Skeletal muscle satellite cell (primary cell): ENCODE data around the gene APC.
"Not testable (repeated sequence)": the region's sequence is repeated elsewhere in the genome, so short reads cannot be mapped to it uniquely, and the experiment has no call there.

Source experiments
- H3K27me3 ChIP-seq: 2 replicates; pipeline ENCODE4 v1.7.0; 2013; ENCODE audit warnings: low read length; ENCODE audit not compliant: control insufficient read depth, insufficient read depth
- H3K36me3 ChIP-seq: 2 replicates; pipeline ENCODE4 v1.7.0; 2013; ENCODE audit warnings: mild to moderate bottlenecking, control low read depth, low read length; ENCODE audit not compliant: insufficient read depth
- H3K4me1 ChIP-seq: 2 replicates; pipeline ENCODE4 v1.7.0; 2013; ENCODE audit warnings: low read length; ENCODE audit not compliant: control insufficient read depth, insufficient read depth
- H3K4me2 ChIP-seq: 2 replicates; pipeline ENCODE4 v1.7.0; 2013; ENCODE audit warnings: mild to moderate bottlenecking, low read length
- H3K4me3 ChIP-seq: 2 replicates; pipeline ENCODE4 v1.7.0; 2013; ENCODE audit warnings: low read length
- H3K9ac ChIP-seq: 2 replicates; pipeline ENCODE4 v1.7.0; 2013; ENCODE audit warnings: mild to moderate bottlenecking, low read depth, low read length, moderate library complexity
- H3K9me3 ChIP-seq: replicated peaks from 2 replicates; pipeline ENCODE4 v1.7.0; 2013; ENCODE audit warnings: mild to moderate bottlenecking, control low read depth, low read length

Gene APC

DNA sequence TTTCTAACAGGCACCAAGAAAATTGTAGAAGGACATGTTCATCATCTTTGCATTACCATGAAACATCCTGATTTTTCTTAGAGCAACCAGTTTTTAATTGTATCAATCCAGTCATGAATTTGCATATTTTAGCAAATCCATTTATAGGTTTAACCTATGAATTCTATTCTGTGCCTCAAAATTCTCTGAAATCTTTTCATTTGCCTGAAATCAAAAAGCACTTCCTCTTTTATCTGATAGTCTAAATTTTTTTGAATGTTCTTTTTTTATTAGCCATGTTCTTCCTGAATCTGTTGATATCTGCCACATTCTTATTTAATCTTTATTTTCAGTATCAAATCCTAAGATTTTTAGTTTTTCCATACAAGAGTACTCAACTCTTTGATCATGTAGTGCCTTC lies 86.5 kb downstream of the APC start:
- Histone ChIP-seq H3K9me3 (no peaks in the 10 kb centered on the region), H3K36me3 (peaks cover 58% of the 10 kb centered on the region), H3K27me3 (no peaks in the 10 kb centered on the region)

DNA sequence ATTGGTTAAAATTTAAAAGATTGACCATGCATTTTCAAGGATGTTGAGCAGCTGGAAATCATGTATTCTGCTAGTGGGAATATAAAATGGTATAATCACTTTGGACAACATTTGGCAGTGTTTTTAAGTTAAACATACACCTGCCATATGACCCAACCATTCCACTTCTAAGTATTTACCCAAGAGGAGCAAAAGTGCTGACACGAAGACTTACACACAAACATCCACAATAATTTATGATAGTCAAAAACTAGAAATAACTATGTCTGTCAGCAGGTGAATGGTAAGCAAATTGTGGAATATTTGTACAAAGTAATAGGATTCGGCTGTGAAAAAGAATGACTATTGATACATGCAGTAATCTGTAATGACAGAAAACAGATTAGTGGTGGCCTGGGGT lies 92.7 kb downstream of the APC start:
- H3K9ac ChIP-seq: no peak overlapping the region
- no peak overlapping the region for H3K4me3 ChIP-seq
- no peaks in the 10 kb centered on the region for H3K4me1 ChIP-seq
- no peak overlapping the region for H3K4me2 ChIP-seq
- H3K36me3 ChIP-seq: peaks cover 29% of the 10 kb centered on the region
- no peaks in the 10 kb centered on the region for H3K27me3 ChIP-seq
- H3K9me3 ChIP-seq: no peaks in the 10 kb centered on the region

More for the DNA sequence above, 86.5 kb downstream of the APC start:
- Histone ChIP-seq H3K4me3 (no peak overlapping the region), H3K9ac (no peak overlapping the region), H3K4me1 (no peaks in the 10 kb centered on the region), H3K4me2 (no peak overlapping the region)

DNA sequence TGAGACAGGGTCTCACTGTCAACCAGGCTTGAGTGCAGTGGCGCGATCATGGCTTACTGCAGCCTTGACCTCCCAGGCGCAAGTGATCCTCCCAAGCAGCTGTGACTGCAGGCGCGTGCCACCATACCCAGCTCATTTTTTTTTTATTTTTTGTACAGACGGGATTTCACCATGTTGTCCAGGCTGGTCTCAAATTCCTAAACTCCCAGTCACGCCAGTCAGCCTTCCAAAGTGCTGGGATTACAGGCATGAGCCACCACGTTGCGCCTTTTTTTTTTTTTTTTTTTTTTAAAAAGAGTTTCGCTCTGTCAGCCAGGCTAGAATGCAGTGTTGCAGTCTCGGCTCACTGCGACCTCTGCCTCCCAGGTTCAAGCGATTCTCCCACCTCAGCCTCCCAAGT lies 96.3 kb downstream of the APC start:
- Histone ChIP-seq H3K9ac (no peak overlapping the region), H3K36me3 (peaks cover 29% of the 10 kb centered on the region), H3K4me1 (no peaks in the 10 kb centered on the region), H3K27me3 (no peaks in the 10 kb centered on the region), H3K4me3 (no peak overlapping the region), H3K9me3 (no peaks in the 10 kb centered on the region), H3K4me2 (no peak overlapping the region)

DNA sequence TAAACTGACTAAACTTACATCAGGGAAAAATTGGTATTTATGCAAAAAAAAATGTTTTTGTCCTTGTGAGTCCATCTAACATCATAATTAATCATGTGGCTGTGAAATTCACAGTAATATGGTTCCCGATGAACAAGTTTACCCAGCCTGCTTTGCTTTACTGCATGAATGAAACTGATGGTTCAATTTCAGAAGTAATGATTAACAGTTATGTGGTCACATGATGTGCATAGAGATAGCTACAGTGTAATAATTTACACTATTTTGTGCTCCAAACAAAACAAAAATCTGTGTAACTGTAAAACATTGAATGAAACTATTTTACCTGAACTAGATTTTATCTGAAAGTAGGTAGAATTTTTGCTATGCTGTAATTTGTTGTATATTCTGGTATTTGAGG lies 106.8 kb downstream of the APC start:
- H3K4me1 ChIP-seq: no peaks in the 10 kb centered on the region
- H3K9me3 ChIP-seq: no peaks in the 10 kb centered on the region
- no peak overlapping the region for H3K4me3 ChIP-seq
- H3K27me3 ChIP-seq: no peaks in the 10 kb centered on the region
- no peak overlapping the region for H3K4me2 ChIP-seq
- peaks cover 20% of the 10 kb centered on the region for H3K36me3 ChIP-seq
- no peak overlapping the region for H3K9ac ChIP-seq

DNA sequence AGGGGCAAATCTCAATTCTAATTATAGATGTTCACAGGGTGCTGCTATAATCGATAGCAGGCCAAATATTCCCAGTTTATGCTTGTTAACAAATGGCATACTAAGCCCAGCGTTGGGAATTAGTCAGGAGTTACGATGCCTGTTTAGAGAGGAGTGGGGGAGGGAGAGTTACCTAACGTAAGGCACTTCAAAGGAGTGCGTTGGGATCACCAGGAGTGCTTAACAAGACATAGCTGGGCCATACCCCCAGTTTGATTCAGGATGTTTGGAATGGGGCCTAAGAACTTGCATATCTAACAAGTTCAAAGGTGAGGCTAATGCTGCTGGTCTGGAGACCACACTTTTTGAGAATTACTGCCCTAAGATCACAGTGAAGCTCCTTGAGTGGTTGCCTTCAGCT lies 108.9 kb downstream of the APC start:
- Histone ChIP-seq H3K27me3 (no peaks in the 10 kb centered on the region), H3K4me3 (no peak overlapping the region), H3K4me1 (no peaks in the 10 kb centered on the region), H3K4me2 (no peak overlapping the region), H3K9ac (no peak overlapping the region), H3K9me3 (no peaks in the 10 kb centered on the region), H3K36me3 (peaks cover 6% of the 10 kb centered on the region)

DNA sequence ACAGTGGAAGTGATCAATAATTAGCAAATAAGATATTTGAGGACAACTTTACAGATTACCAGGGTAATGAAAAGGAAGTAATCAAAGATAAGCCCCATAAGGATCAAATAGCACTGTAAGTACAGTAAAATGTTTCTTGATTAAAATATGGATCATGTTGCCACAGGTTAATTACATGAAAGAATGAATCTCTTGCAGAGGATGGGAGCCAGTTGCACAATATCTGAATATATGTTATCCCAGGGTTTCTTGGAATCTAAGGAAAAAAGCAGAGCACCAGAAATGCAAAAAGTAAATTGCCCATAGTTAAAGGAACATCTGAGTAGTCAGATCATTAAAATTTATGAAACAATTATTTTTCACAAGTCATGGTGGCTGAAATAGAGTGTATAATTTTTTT lies 109.6 kb downstream of the APC start:
- Histone ChIP-seq H3K4me3 (no peak overlapping the region), H3K36me3 (peaks cover 2% of the 10 kb centered on the region), H3K9ac (no peak overlapping the region), H3K9me3 (no peaks in the 10 kb centered on the region), H3K4me1 (no peaks in the 10 kb centered on the region), H3K4me2 (no peak overlapping the region), H3K27me3 (no peaks in the 10 kb centered on the region)

DNA sequence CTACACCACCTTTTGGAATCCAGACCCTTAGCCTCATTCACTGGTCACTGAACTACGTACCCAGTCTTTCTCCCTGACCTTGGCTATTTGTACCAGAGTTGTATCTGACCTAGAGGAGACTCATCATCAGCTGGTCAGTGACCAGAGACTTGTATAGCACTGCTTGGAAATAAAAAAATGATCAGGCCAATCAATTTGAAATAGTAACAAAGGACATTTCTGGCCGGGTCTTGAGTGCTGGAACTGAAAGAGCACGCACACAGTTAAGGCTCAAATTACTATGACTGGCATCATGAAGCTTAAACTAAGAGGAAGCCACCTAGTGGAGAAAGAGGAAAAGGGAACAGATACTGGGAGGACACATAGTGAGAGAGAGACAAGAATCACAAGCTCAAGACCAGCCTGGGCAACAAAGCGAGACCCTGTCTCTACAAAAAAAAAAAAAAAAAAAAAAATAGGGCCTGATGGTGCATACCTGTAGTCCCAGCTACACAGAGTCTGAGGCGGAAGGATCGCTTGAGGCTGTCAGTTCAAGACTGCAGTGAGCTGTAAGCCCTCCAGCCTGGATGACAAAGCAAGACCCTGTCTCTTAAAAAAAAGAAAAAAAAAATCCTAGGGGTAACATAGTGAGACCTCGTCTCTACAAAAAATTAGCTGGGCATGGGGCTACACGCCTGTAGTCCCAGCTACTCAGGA lies 110.6 kb downstream of the APC start:
- Histone ChIP-seq H3K4me2 (peak overlapping the region; percentile 66), H3K36me3 (no peaks in the 10 kb centered on the region), H3K9ac (peak overlapping the region; percentile 8), H3K27me3 (no peaks in the 10 kb centered on the region), H3K4me1 (no peaks in the 10 kb centered on the region), H3K4me3 (peak overlapping the region; percentile 18), H3K9me3 (no peaks in the 10 kb centered on the region)

DNA sequence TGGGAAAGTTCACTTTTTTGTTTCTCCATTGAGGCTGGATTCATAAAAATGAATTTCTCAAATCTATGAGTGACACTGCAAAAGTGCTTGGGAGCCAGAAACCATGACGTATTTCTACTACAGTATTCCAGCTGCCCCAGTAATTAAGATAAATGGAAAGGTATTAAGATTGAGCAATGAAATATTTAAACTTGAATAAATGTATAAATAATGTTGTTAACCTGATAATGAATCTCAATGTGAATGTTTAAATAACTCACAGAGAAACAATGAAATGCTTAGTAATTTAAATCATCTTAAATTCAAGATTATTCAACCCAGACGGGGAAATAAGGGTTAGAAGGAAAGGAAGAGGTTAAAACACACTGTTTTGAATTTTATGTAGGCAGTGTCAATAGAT lies 112.2 kb downstream of the APC start:
- Histone ChIP-seq H3K4me2 (no peak overlapping the region), H3K4me3 (no peak overlapping the region), H3K36me3 (no peaks in the 10 kb centered on the region), H3K9me3 (no peaks in the 10 kb centered on the region), H3K9ac (no peak overlapping the region), H3K27me3 (peaks cover 2% of the 10 kb centered on the region), H3K4me1 (no peaks in the 10 kb centered on the region)

DNA sequence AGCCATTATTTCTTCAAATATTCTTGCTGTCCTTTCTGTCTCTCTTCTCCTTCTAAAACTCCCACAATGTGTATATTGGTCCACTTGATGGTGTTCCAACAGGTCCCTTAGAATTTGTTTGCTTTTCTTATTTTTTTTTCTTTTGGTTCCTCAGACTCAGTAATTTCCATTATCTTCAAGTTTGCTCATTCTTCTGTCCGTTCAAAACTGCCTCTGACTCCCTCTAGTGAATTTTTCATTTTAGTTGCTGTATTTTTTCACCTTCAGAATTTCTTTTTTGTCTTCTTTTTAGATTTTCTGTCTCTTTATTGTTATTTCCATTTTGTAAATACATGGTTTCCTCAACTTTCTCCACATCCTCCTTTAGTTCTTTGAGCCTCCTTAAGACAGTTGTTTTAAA lies 117.0 kb downstream of the APC start:
- no peak overlapping the region for H3K4me3 ChIP-seq
- no peak overlapping the region for H3K4me2 ChIP-seq
- no peaks in the 10 kb centered on the region for H3K36me3 ChIP-seq
- no peak overlapping the region for H3K9ac ChIP-seq
- H3K9me3 ChIP-seq: no peaks in the 10 kb centered on the region
- H3K4me1 ChIP-seq: no peaks in the 10 kb centered on the region
- peaks cover 16% of the 10 kb centered on the region for H3K27me3 ChIP-seq

DNA sequence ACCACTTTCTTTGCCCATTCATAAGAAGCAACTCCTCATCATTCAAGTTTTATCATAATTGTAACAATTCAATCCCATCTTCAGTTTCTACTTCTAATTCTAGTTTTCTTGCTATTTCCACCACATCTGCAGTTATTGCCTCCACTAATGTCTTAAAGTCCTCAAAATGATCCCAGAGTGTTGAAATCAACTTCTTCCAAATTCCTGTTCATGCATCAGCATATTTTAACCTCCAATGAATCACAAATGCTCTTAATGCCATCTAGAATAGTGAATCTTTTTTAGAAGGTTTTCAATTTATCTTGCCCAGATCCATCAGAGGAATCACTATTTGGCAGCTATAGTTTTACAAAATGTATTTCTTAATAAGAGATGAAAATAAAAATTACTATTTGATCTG lies 120.2 kb downstream of the APC start:
- H3K4me2 ChIP-seq: no peak overlapping the region
- H3K4me3 ChIP-seq: no peak overlapping the region
- peaks cover 4% of the 10 kb centered on the region for H3K36me3 ChIP-seq
- no peak overlapping the region for H3K9ac ChIP-seq
- peaks cover 13% of the 10 kb centered on the region for H3K4me1 ChIP-seq
- no peaks in the 10 kb centered on the region for H3K9me3 ChIP-seq
- peaks cover 16% of the 10 kb centered on the region for H3K27me3 ChIP-seq

DNA sequence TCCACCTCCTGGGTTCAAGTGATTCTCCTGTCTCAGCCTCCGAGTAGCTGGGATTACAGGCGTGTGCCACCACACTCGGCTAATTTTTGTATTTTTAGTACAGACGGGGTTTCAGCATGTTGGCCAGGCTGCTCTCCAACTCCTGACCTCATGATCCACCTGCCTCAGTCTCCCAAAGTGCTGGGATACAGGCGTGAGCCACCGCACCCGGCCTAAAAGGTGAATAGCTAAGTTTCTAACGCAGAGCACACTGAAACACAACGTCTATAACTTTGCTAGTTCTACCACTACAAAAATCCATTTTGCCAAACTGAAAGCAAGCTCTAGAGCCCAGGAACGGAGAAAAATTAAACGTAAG lies 122.9 kb downstream of the APC start:
- peak overlapping the region; percentile 99 for H3K9ac ChIP-seq
- not testable (repeated sequence) for H3K27me3 ChIP-seq, H3K9me3 ChIP-seq
- H3K4me2 ChIP-seq: peak overlapping the region; percentile 79
- peaks cover 26% of the 10 kb centered on the region for H3K36me3 ChIP-seq
- H3K4me1 ChIP-seq: peaks cover 25% of the 10 kb centered on the region
- H3K4me3 ChIP-seq: peak overlapping the region; percentile 88

DNA sequence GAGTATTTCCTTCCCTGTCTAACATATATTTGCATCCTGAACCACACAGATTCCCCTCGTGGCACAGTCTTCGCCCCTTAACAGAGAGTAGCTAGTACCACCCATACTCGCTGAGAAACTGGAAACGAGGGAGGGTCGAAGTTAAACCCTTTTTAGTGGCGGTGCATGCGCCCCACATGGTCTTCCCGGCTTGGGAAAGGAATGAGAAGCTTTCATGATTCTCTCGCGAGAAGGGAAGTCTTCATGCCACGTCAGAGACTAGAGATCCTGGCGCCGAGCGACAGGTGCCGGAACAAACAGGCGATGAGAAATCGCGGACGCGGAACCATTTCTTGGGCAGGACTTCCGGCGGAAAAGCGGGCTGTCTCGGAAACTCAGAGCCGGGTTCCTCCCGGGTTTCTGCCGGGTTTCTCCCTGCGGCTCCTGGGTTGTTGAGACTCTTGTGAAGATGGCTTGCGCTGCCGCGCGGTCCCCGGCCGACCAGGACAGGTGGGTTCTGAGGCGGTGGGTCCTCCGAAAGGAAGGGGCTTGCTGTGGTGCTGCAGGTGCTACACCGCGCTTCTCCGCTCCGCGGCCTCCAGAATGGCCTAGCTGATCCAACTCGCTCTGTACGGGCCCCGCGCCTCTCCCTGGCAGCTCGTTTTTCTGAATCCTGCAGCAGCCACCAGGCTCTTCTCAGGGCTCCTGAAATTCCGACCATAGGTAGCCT lies 123.4 kb downstream of the APC start, which contains the start of gene SRP19:
Gene SRP19, plus strand, starts transcription at position 359 of the 709 bp plus-strand sequence. Its CDS starts 90 bp downstream, at position 449.
- peak within 1 kb of the TSS; percentile 88 for H3K4me3 ChIP-seq
- H3K36me3 ChIP-seq: peaks cover 31% of the 10 kb centered on the region
- peak within 1 kb of the TSS; percentile 97 for H3K4me2 ChIP-seq
- peaks cover 5% of the 10 kb centered on the region for H3K27me3 ChIP-seq
- peak within 1 kb of the TSS; percentile 99 for H3K9ac ChIP-seq
- H3K4me1 ChIP-seq: peaks cover 25% of the 10 kb centered on the region
- no peaks in the 10 kb centered on the region for H3K9me3 ChIP-seq
